GM10248 (cell line): Measurements from ENCODE around the gene CCDC167.
A peak's percentile ranks its signal among the peaks of the same experiment; 100 is the strongest.

Experiments
- CTCF ChIA-PET: fragments of 300-600 bp; sonication (Branson Sonifier 250); formaldehyde crosslinking; extraction: SDS; loops from one replicate; lab custom pipeline; 2021; ENCODE audit warnings: antibody characterized with exemption; lab: Yijun Ruan, JAX
- POLR2A ChIA-PET: fragments of 350-650 bp; sonication (Branson Sonifier 250); formaldehyde crosslinking; extraction: SDS; loops from one replicate; lab custom pipeline; 2020; ENCODE audit warnings: antibody characterized with exemption; lab: Yijun Ruan, JAX
- DNase-seq: peaks from one replicate; pipeline ENCODE4 v3.0.0; 2012; ENCODE audit errors: extremely low spot score
- TF ChIP-seq, protein P1 (sequence below): IDR thresholded peaks from 2 replicates; pipeline ENCODE4 v1.5.1; 2012; ENCODE audit warnings: mild to moderate bottlenecking, low read depth; ENCODE audit errors: extremely low read depth, missing control alignments, control extremely low read depth

Gene CCDC167

GRCh38 chr6:37532122-37532521 lies 32.4 kb upstream of the CCDC167 start:
- TF ChIP-seq, protein P1, sequence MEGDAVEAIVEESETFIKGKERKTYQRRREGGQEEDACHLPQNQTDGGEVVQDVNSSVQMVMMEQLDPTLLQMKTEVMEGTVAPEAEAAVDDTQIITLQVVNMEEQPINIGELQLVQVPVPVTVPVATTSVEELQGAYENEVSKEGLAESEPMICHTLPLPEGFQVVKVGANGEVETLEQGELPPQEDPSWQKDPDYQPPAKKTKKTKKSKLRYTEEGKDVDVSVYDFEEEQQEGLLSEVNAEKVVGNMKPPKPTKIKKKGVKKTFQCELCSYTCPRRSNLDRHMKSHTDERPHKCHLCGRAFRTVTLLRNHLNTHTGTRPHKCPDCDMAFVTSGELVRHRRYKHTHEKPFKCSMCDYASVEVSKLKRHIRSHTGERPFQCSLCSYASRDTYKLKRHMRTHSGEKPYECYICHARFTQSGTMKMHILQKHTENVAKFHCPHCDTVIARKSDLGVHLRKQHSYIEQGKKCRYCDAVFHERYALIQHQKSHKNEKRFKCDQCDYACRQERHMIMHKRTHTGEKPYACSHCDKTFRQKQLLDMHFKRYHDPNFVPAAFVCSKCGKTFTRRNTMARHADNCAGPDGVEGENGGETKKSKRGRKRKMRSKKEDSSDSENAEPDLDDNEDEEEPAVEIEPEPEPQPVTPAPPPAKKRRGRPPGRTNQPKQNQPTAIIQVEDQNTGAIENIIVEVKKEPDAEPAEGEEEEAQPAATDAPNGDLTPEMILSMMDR: no peak
- ChIA-PET CTCF (interaction anchor here (1.1 to 17.3 kb wide), 6 partner anchors 15 to 160 kb away, joined by 3 to 263 read pairs (median 4); no protein-coding TSS in a partner anchor), POLR2A (no interaction called here)

DNA sequence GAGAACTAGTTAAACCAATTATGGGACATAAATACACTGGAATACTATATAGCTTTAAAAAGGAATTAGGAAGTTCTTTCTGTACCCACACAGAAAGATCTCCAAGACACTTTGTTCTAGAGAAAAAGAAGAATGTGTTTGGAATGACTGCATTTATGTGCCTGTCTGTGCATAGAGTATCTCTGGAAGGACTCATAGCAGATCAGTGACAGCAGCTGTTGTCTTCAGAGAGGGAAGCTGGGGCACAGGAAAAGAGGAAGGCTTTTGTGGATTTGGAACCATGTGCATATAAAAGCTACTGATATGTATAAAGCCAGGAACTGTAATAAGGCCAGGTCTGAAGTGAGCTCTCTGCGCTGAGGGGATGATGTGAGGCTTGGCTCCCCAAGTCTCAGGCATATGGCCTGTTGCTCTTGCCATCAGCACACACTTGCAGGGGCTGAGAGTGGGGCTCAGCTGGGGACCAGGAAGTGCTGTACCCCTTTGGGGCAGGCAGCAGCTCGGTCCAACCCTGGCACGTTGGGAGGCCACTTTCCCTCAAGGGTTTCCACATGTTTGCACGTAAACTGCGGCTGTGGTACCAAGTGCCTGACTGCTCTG lies 31.8 kb upstream of the CCDC167 start:
- DNase-seq: no peak
- POLR2A ChIA-PET: no interaction called here
- CTCF ChIA-PET: interaction anchor here (0.8 to 17.3 kb wide), 7 partner anchors 9 to 161 kb away, joined by 3 to 263 read pairs (median 4); no protein-coding TSS in a partner anchor
- TF ChIP-seq, protein P1: no peak

More at GRCh38 chr6:37532122-37532521, 32.4 kb upstream of the CCDC167 start:
- no peak for DNase-seq

DNA sequence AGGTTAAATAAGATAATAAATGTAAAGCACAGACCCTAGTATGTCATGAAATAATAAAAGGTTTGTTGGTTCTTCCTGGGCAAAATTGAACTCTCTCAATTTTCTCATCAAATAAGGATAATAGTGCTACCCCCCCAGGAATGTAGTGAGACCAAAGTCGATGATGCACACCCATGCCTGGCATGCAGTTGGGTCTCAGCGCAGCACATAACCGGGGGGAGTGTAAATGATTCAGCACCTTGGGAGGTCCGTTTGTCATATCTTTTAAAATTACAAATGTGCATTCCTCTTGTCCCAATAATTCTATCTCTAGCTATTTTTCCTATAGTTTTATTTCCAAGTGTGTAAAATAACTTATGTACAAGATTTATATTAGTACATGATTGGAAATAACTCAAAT lies 31.3 kb upstream of the CCDC167 start:
- TF ChIP-seq, protein P1: no peak
- DNase-seq: no peak
- ChIA-PET POLR2A (no interaction called here), CTCF (interaction anchor here (0.8 to 17.3 kb wide), 7 partner anchors 8 to 161 kb away, joined by 3 to 263 read pairs (median 4); no protein-coding TSS in a partner anchor)

- TF ChIP-seq, protein P1: no peak
- CTCF ChIA-PET: interaction anchor here (17.3 kb wide), 1 partner anchor 36 kb away, joined by 263 read pairs; no protein-coding TSS in a partner anchor
- DNase-seq: no peak
- POLR2A ChIA-PET: interaction anchor here (0.5 kb wide), 1 partner anchor 33 kb away, joined by 3 read pairs; no protein-coding TSS in a partner anchor
Observed at GRCh38 chr6:37530297-37530696, 30.6 kb upstream of the CCDC167 start.

DNA sequence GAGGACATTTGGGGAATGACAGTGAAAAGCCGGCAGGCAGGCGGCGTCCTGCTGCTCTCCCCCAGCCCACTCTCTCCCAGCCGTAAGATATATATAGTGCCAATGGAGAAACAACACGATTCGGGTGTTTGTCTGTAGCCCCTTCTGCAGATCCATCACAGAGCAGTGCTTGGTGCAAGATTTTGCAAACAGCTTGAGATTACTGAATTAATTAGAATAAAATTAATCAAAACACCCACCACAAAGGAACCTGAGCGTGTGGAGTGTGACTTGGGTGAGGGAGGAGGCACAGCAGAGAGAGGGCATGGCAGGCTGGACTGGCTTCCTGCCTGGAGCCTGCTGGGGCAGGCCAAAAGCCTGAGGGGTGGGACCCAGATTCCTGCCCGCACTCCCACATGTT lies 28.8 kb upstream of the CCDC167 start:
- no peak for DNase-seq
- ChIA-PET POLR2A (no interaction called here), CTCF (interaction anchor here (1.7 to 17.3 kb wide), 3 partner anchors 10 to 177 kb away, joined by 4 to 263 read pairs (median 35); no protein-coding TSS in a partner anchor)
- TF ChIP-seq, protein P1: no peak

DNA sequence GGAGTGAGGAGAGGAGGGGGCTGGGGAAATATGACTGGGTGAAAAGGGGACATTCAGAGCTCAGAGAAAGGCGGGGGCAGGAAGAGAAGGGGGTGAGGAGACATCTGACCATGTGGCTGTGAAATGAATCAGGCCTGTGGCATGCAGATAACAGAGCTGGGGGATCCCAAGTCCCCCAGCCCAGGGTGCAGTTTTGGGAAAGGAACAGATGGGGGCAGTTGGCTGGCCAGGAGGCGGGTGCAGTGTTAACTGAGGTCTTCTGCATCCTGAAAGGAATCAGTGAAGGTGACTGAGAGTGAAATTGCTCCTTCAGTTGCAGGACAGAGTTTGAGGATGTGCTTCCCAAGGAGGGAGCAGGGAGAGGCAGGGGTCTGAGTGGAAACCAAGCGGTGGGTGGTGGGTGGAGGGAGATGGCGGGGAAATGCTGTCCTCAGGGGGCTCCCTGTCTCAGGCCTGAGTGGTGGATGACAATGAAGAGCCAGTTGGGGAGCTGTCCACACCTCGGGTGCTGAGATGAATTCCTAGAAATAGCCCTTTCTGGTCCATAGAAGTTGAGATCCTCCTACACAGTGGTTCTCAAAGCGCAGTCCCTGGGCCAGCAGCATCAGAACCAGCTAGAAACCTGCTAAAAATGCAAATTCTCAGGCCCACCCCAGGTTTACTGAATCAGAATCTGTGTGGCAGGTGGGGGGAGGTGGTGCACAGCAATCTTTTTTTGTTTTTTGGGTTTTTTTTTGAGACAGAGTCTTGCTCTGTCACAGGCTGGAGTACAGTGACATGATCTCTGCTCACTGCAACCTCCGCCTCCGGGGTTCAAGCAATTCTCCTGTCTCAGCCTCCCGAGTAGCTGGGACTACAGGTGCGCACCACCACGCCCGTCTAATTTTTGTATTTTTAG lies 26.0 kb upstream of the CCDC167 start:
- ChIA-PET CTCF (interaction anchor here (0.7 to 5.7 kb wide), 6 partner anchors 9 to 41 kb away, joined by 3 to 35 read pairs (median 4); no protein-coding TSS in a partner anchor), POLR2A (no interaction called here)
- TF ChIP-seq, protein P1: no peak
- peak; percentile 53 for DNase-seq
